HepG2 (cell line): ENCODE measurements around the gene MRPS34. TPM values are rescaled to one million over a fixed set of nuclear protein-coding genes. Genes with fewer than 3 reads are reported as not detected.

Experiments
- ATF7 ChIP-seq, 2 experiments: fragments of 450-650 bp in 1 of 2; sonication (generic) in 1 of 2; formaldehyde crosslinking in 1 of 2; IDR thresholded peaks; 2 replicates each; pipeline versions ENCODE4 v1.4.0 to v1.6.1; 2016 to 2020; ENCODE audit warnings: antibody characterized with exemption in 1 of 2, mild to moderate bottlenecking in 1 of 2, missing genetic modification reagents in 1 of 2
- JUND ChIP-seq: sonication (generic); formaldehyde crosslinking; IDR thresholded peaks from 2 replicates; pipeline ENCODE4 v1.8.0; 2022; ENCODE audit warnings: mild to moderate bottlenecking, missing genetic modification reagents
- MLXIP ChIP-seq: sonication (generic); formaldehyde crosslinking; IDR thresholded peaks from 2 replicates; pipeline ENCODE4 v1.9.0; 2021; ENCODE audit warnings: missing genetic modification reagents, borderline replicate concordance
- NFRKB ChIP-seq: fragments of 450-650 bp; IDR thresholded peaks from 2 replicates; pipeline ENCODE4 v1.6.1; 2017
- NFYB ChIP-seq: sonication (generic); formaldehyde crosslinking; IDR thresholded peaks from 2 replicates; pipeline ENCODE4 v1.4.0; 2020; ENCODE audit warnings: missing genetic modification reagents
- NFYC ChIP-seq: IDR thresholded peaks from 2 replicates; pipeline ENCODE4 v1.6.1; 2016; ENCODE audit warnings: missing genetic modification reagents, missing compliant biosample characterization
- RBAK ChIP-seq: sonication (generic); formaldehyde crosslinking; IDR thresholded peaks from 2 replicates; pipeline ENCODE4 v1.5.1; 2020; ENCODE audit warnings: mild to moderate bottlenecking, missing genetic modification reagents
- REPIN1 ChIP-seq: sonication (generic); formaldehyde crosslinking; IDR thresholded peaks from 2 replicates; pipeline ENCODE4 v1.8.0; 2022; ENCODE audit warnings: missing genetic modification reagents, low read depth, mild to moderate bottlenecking, borderline replicate concordance
- RNF2 ChIP-seq: fragments of 450-650 bp; conservative IDR thresholded peaks from 2 replicates; pipeline ENCODE4 v1.6.1; 2016; ENCODE audit warnings: low read depth
- TCF12 ChIP-seq, 2 experiments: fragments of 450-650 bp in 1 of 2; sonication (generic) in 1 of 2; formaldehyde crosslinking in 1 of 2; IDR thresholded peaks; 2 replicates each; pipeline versions ENCODE4 v1.6.1 to v1.8.0; 2017 to 2022; ENCODE audit warnings: antibody characterized with exemption in 1 of 2, mild to moderate bottlenecking in 1 of 2, missing genetic modification reagents in 1 of 2, moderate library complexity in 1 of 2
- ZBTB43 ChIP-seq: sonication (generic); formaldehyde crosslinking; conservative IDR thresholded peaks from 2 replicates; pipeline ENCODE4 v1.4.0; 2020; ENCODE audit warnings: missing genetic modification reagents
- ZNF597 ChIP-seq: sonication (generic); formaldehyde crosslinking; IDR thresholded peaks from 2 replicates; pipeline ENCODE4 v1.5.0; 2020; ENCODE audit warnings: missing genetic modification reagents
- ZNF619 ChIP-seq: sonication (generic); formaldehyde crosslinking; IDR thresholded peaks from 2 replicates; pipeline ENCODE4 v1.4.0; 2020; ENCODE audit warnings: mild to moderate bottlenecking, missing genetic modification reagents
- ZNF775 ChIP-seq: sonication (generic); formaldehyde crosslinking; IDR thresholded peaks from 2 replicates; pipeline ENCODE4 v1.4.0; 2020; ENCODE audit warnings: missing genetic modification reagents, mild to moderate bottlenecking, moderate library complexity, borderline replicate concordance
- ZNF891 ChIP-seq: sonication (generic); formaldehyde crosslinking; IDR thresholded peaks from 2 replicates; pipeline ENCODE4 v1.5.0; 2020; ENCODE audit warnings: mild to moderate bottlenecking, missing genetic modification reagents
- polyA plus RNA-seq, 8 experiments: library from polyadenylated mRNA; depleted of rRNA in 3 of 8; stranded (reverse) in 7 of 8; unstranded in 1 of 8; fragments of >200 nt; fragmentation: Illumina TruSeq in 4 of 8; extraction: Trizol in 4 of 8; gene quantifications; 2 replicates each; pipeline versions ENCODE4 v1.2.1 to v1.2.3, GENCODE V29; 2011 to 2016; ENCODE audit warnings: low read depth in 4 of 8, missing spikeins in 1 of 8, mixed read lengths in 1 of 8; ENCODE audit not compliant: insufficient read depth in 1 of 8
- total RNA-seq, 5 experiments: library from RNA; depleted of rRNA; stranded (reverse); fragments of >200 nt; fragmentation: Illumina TruSeq; extraction: Trizol; gene quantifications; 2 replicates each; pipeline ENCODE4 v1.2.3, GENCODE V29; 2016; ENCODE audit warnings: low read depth in 1 of 5
- TF ChIP-seq, protein P1 (sequence below): fragments of 450-650 bp; IDR thresholded peaks from 2 replicates; pipeline ENCODE4 v1.6.1; 2017
- TF ChIP-seq, protein P2 (sequence below): IDR thresholded peaks from 2 replicates; pipeline ENCODE4 v1.6.1; 2016; ENCODE audit warnings: mild to moderate bottlenecking
- TF ChIP-seq, protein P3 (sequence below): sonication (generic); formaldehyde crosslinking; IDR thresholded peaks from 2 replicates; pipeline ENCODE4 v1.4.0; 2020; ENCODE audit warnings: missing genetic modification reagents, borderline replicate concordance

MRPS34 gene
- total and polyA plus RNA-seq, 2 of the 13 experiments (the other 11 are each of a cell fraction or from before 2014, with no cell fraction given): 63.5 to 131 TPM

- TF ChIP-seq NFRKB (no peak), ZNF891 (CRISPR knock-in tag) (no peak), RBAK (CRISPR knock-in tag) (no peak), MLXIP (no peak), NFYB (CRISPR knock-in tag) (peak; percentile 45), ATF7 (IDR thresholded peaks at IDR 0.05) (no peak), ATF7 (CRISPR knock-in tag; IDR thresholded peaks at IDR 0.05) (no peak), ZBTB43 (CRISPR knock-in tag) (no peak; the same call in 1 of the 2 replicates), TCF12 (IDR thresholded peaks at IDR 0.05) (no peak), TCF12 (CRISPR knock-in tag; IDR thresholded peaks at IDR 0.05) (peak; percentile 45; the same call in 1 of the 2 replicates), REPIN1 (CRISPR knock-in tag) (peak; percentile 94), ZNF775 (CRISPR knock-in tag) (no peak), ZNF597 (no peak), RNF2 (peak; percentile 94), JUND (peak; percentile 58), ZNF619 (CRISPR knock-in tag) (no peak; the same call in 1 of the 2 replicates), NFYC (CRISPR knock-in tag) (peak; percentile 48)
- TF ChIP-seq, protein P1, sequence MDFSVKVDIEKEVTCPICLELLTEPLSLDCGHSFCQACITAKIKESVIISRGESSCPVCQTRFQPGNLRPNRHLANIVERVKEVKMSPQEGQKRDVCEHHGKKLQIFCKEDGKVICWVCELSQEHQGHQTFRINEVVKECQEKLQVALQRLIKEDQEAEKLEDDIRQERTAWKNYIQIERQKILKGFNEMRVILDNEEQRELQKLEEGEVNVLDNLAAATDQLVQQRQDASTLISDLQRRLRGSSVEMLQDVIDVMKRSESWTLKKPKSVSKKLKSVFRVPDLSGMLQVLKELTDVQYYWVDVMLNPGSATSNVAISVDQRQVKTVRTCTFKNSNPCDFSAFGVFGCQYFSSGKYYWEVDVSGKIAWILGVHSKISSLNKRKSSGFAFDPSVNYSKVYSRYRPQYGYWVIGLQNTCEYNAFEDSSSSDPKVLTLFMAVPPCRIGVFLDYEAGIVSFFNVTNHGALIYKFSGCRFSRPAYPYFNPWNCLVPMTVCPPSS: no peak
- TF ChIP-seq, protein P2, sequence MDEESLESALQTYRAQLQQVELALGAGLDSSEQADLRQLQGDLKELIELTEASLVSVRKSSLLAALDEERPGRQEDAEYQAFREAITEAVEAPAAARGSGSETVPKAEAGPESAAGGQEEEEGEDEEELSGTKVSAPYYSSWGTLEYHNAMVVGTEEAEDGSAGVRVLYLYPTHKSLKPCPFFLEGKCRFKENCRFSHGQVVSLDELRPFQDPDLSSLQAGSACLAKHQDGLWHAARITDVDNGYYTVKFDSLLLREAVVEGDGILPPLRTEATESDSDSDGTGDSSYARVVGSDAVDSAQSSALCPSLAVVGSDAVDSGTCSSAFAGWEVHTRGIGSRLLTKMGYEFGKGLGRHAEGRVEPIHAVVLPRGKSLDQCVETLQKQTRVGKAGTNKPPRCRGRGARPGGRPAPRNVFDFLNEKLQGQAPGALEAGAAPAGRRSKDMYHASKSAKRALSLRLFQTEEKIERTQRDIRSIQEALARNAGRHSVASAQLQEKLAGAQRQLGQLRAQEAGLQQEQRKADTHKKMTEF (CRISPR knock-in tag): peak; percentile 97
- TF ChIP-seq, protein P3, sequence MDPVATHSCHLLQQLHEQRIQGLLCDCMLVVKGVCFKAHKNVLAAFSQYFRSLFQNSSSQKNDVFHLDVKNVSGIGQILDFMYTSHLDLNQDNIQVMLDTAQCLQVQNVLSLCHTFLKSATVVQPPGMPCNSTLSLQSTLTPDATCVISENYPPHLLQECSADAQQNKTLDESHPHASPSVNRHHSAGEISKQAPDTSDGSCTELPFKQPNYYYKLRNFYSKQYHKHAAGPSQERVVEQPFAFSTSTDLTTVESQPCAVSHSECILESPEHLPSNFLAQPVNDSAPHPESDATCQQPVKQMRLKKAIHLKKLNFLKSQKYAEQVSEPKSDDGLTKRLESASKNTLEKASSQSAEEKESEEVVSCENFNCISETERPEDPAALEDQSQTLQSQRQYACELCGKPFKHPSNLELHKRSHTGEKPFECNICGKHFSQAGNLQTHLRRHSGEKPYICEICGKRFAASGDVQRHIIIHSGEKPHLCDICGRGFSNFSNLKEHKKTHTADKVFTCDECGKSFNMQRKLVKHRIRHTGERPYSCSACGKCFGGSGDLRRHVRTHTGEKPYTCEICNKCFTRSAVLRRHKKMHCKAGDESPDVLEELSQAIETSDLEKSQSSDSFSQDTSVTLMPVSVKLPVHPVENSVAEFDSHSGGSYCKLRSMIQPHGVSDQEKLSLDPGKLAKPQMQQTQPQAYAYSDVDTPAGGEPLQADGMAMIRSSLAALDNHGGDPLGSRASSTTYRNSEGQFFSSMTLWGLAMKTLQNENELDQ (CRISPR knock-in tag): peak; percentile 35; the same call in 1 of the 2 replicates
Measured at GRCh38 chr16:1772908-1773702, at the start of gene MRPS34 (continued).
